K562 (cell line): ENCODE results near the gene PSMD7. TPM values are rescaled to one million over a fixed set of nuclear protein-coding genes. Genes with fewer than 3 reads are reported as not detected.
A peak's percentile ranks its signal among the peaks of the same experiment; 100 is the strongest.

Experiments
- ATAC-seq: fragments of 200-7000 bp; cut with Tn5 transposase; 3 replicates; pipeline ENCODE4 v1.9.1; 2020; ENCODE audit warnings: moderate library complexity
- BruUV-seq: library from RNA; stranded (reverse); fragments of 400-500 nt; replicated peaks from 2 replicates; lab custom pipeline; 2021; lab: Mats Ljungman, UMichigan
- CTCF ChIA-PET: fragments of 300-600 bp; formaldehyde crosslinking; extraction: SDS; loops from one replicate; lab custom pipeline; 2021; ENCODE audit warnings: low intra/inter-chr PET ratio; lab: Yijun Ruan, JAX
- POLR2A ChIA-PET: fragments of 300-600, 350-650 bp; sonication (Branson Sonifier 250); formaldehyde crosslinking; extraction: SDS; loops from one replicate; lab custom pipeline; 2021; ENCODE audit warnings: antibody characterized with exemption, inconsistent platforms; lab: Yijun Ruan, JAX
- DNase-seq, 4 experiments: peaks; one replicate each; pipeline versions ENCODE4 v3.0.0 to v3.0.0-alpha.2; 2011 to 2018; ENCODE audit warnings: low spot score in 3 of 4, mixed read lengths in 3 of 4; ENCODE audit errors: extremely low read depth in 1 of 4
- FAIRE-seq: peaks from 2 replicates; lab custom pipeline; 2011; peaks lifted over from hg19 to GRCh38; lab: Jason Lieb, UNC
- H2AFZ ChIP-seq: 2 replicates; pipeline ENCODE4 v1.6.0; 2011; ENCODE audit warnings: low read depth, low read length, control low read depth, inconsistent platforms
- H3K27ac ChIP-seq: fragments of 200-600 bp; 3 replicates; pipeline ENCODE4 v1.8.0; 2011; ENCODE audit warnings: low read depth, mild to moderate bottlenecking, control low read depth, inconsistent platforms, low read length, moderate library complexity, mixed read lengths; ENCODE audit errors: extremely low read depth
- H3K27me3 ChIP-seq, 2 experiments: fragments of 300-600 bp in 1 of 2; 2 replicates in 1 of 2; 3 replicates in 1 of 2; pipeline versions ENCODE4 v1.6.0 to v1.8.0; 2011; ENCODE audit warnings: inconsistent platforms in 2 of 2, low read length in 2 of 2, mild to moderate bottlenecking in 1 of 2, mixed read lengths in 1 of 2, moderate library complexity in 1 of 2; ENCODE audit not compliant: control insufficient read depth in 2 of 2, insufficient read depth in 2 of 2
- H3K36me3 ChIP-seq: fragments of 300-600 bp; 3 replicates; pipeline ENCODE4 v1.8.0; 2011; ENCODE audit warnings: mild to moderate bottlenecking, low read length, inconsistent platforms; ENCODE audit not compliant: control insufficient read depth, insufficient read depth
- H3K4me1 ChIP-seq, 2 experiments: fragments of 200-600 bp in 1 of 2; replicated peaks in 1 of 2; 2 replicates in 1 of 2; 3 replicates in 1 of 2; pipeline versions ENCODE4 v1.5.1 to v1.8.0; 2011; ENCODE audit warnings: inconsistent platforms in 2 of 2, low read length in 2 of 2, mild to moderate bottlenecking in 1 of 2, mixed read lengths in 1 of 2, moderate library complexity in 1 of 2; ENCODE audit not compliant: control insufficient read depth in 2 of 2, insufficient read depth in 2 of 2
- H3K4me2 ChIP-seq: 2 replicates; pipeline ENCODE4 v1.6.1; 2011; ENCODE audit warnings: low read length, control low read depth, inconsistent platforms, mixed read lengths; ENCODE audit not compliant: insufficient read depth
- H3K4me3 ChIP-seq: fragments of 200-600 bp; sonication (generic), shearing (Covaris generic); 2 replicates; pipeline ENCODE4 v1.5.1; 2016; ENCODE audit warnings: control low read depth, inconsistent platforms
- H3K79me2 ChIP-seq: fragments of 200-600 bp; 3 replicates; pipeline ENCODE4 v1.8.0; 2011; ENCODE audit warnings: low read length, inconsistent platforms; ENCODE audit not compliant: control insufficient read depth, insufficient read depth
- H3K9ac ChIP-seq, 2 experiments: 2 replicates each; pipeline versions ENCODE4 v1.6.0 to v1.6.1; 2011; ENCODE audit warnings: low read depth in 2 of 2, low read length in 2 of 2, control low read depth in 1 of 2, inconsistent platforms in 1 of 2, mild to moderate bottlenecking in 1 of 2, mixed read lengths in 1 of 2; ENCODE audit not compliant: insufficient read depth in 1 of 2
- H3K9me1 ChIP-seq: one replicate; pipeline ENCODE4 v1.6.0; 2011; ENCODE audit warnings: inconsistent platforms, mild to moderate bottlenecking, low read length, moderate library complexity; ENCODE audit not compliant: control insufficient read depth, insufficient read depth
- H3K9me3 ChIP-seq: replicated peaks from 2 replicates; pipeline ENCODE4 v1.5.1; 2011; ENCODE audit warnings: low read depth, low read length, inconsistent platforms; ENCODE audit not compliant: control insufficient read depth, insufficient read depth
- H4K20me1 ChIP-seq: replicated peaks from 2 replicates; pipeline ENCODE4 v1.6.1; 2011; ENCODE audit warnings: low read length, inconsistent platforms, mixed read lengths; ENCODE audit not compliant: control insufficient read depth, insufficient read depth
- CBX3 ChIP-seq, 2 experiments: IDR thresholded peaks; 1 replicate in 1 of 2; 2 replicates in 1 of 2; pipeline ENCODE4 v1.6.1; 2012; ENCODE audit warnings: inconsistent platforms in 2 of 2, low read length in 2 of 2, borderline replicate concordance in 1 of 2, control low read depth in 1 of 2
- CHD2 ChIP-seq: IDR thresholded peaks from 2 replicates; pipeline ENCODE4 v1.6.1; 2011; ENCODE audit warnings: low read depth, low read length
- HLTF ChIP-seq: fragments of 450-650 bp; IDR thresholded peaks from 2 replicates; pipeline ENCODE4 v1.6.1; 2016
- KDM2B ChIP-seq: fragments of 250-450 bp; sonication (Bioruptor Pico); IDR thresholded peaks from 2 replicates; pipeline ENCODE4 v1.8.0; 2021; ENCODE audit warnings: mild to moderate bottlenecking, moderate library complexity
- MXD1 ChIP-seq: fragments of 250-450 bp; sonication (Bioruptor Pico); IDR thresholded peaks from 2 replicates; pipeline ENCODE4 v1.8.0; 2021; ENCODE audit warnings: borderline replicate concordance, mild to moderate bottlenecking, moderate library complexity; ENCODE audit not compliant: poor library complexity, severe bottlenecking
- NR2C1 ChIP-seq, 2 experiments: fragments of 450-650 bp; IDR thresholded peaks; 2 replicates each; pipeline ENCODE4 v1.6.1; 2017; ENCODE audit warnings: mild to moderate bottlenecking in 2 of 2, antibody characterized with exemption in 1 of 2, inconsistent platforms in 1 of 2, missing compliant biosample characterization in 1 of 2, missing genetic modification characterization in 1 of 2
- NRF1 ChIP-seq, 2 experiments: fragments of 450-650 bp; IDR thresholded peaks in 1 of 2; conservative IDR thresholded peaks in 1 of 2; 2 replicates each; pipeline ENCODE4 v1.6.1; 2014; ENCODE audit warnings: mild to moderate bottlenecking in 2 of 2
- PHTF2 ChIP-seq: fragments of 250-450 bp; sonication (Bioruptor Pico); IDR thresholded peaks from 2 replicates; pipeline ENCODE4 v1.5.0; 2021; ENCODE audit warnings: mild to moderate bottlenecking
- POLR2A ChIP-seq: fragments of 450-650 bp; conservative IDR thresholded peaks from 2 replicates; pipeline ENCODE4 v1.6.1; 2016
- PRPF4 ChIP-seq: fragments of 200-400 bp; formaldehyde crosslinking; IDR thresholded peaks from one replicate; pipeline ENCODE4 v1.6.1; 2017; ENCODE audit warnings: low read length, low read depth, mild to moderate bottlenecking; ENCODE audit not compliant: insufficient read depth, poor library complexity, severe bottlenecking
- TFAM ChIP-seq: fragments of 250-450 bp; sonication (Bioruptor Pico); conservative IDR thresholded peaks from 2 replicates; pipeline ENCODE4 v1.5.0; 2021; ENCODE audit warnings: mild to moderate bottlenecking, moderate library complexity
- TFE3 ChIP-seq: fragments of 450-650 bp; formaldehyde crosslinking; IDR thresholded peaks from 2 replicates; pipeline ENCODE4 v1.4.0; 2020; ENCODE audit warnings: mild to moderate bottlenecking, mixed read lengths
- ZNF668 ChIP-seq: fragments of 250-450 bp; sonication (Bioruptor Pico); IDR thresholded peaks from 2 replicates; pipeline ENCODE4 v1.8.0; 2022; ENCODE audit warnings: mild to moderate bottlenecking, inconsistent platforms
- ZNF695 ChIP-seq: fragments of 450-650 bp; formaldehyde crosslinking; IDR thresholded peaks from 2 replicates; pipeline ENCODE4 v1.4.0; 2020; ENCODE audit warnings: mild to moderate bottlenecking, moderate library complexity
- ZSCAN29 ChIP-seq: fragments of 450-650 bp; IDR thresholded peaks from 2 replicates; pipeline ENCODE4 v1.6.1; 2017
- ZSCAN32 ChIP-seq: fragments of 450-650 bp; formaldehyde crosslinking; IDR thresholded peaks from 2 replicates; pipeline ENCODE4 v1.4.0; 2020; ENCODE audit warnings: mild to moderate bottlenecking, moderate library complexity
- WGBS: fragments of 100-300 bp; shearing (Covaris generic); methylation state at CpG from one replicate; pipeline ENCODE4 v1.1.6; 2016; ENCODE audit warnings: low coverage, mixed read lengths; ENCODE audit not compliant: insufficient coverage; ENCODE audit errors: missing lambda C conversion rate; 5-methylcytosine and 5-hydroxymethylcytosine counted together
- in situ Hi-C: fragments of 300-500 bp; cut with MboI; formaldehyde crosslinking; loops from 4 replicates; pipeline ENCODE4 v1.15.0; 2018; ENCODE audit warnings: inconsistent platforms, mixed read lengths
- intact Hi-C: fragments of 100-400 bp; cut with micrococcal nuclease; formaldehyde crosslinking; loops from 2 replicates; pipeline ENCODE4 v1.14.2; 2022
- polyA plus RNA-seq, 8 experiments: library from polyadenylated mRNA; depleted of rRNA in 4 of 8; stranded (reverse) in 5 of 8; unstranded in 3 of 8; fragments of >200 nt; fragmentation: Nextera tagmentation in 2 of 8; fragmentation: Illumina TruSeq in 1 of 8; extraction: Ambion mirVana in 2 of 8; extraction: Trizol in 1 of 8; gene quantifications; 2 replicates each; pipeline versions ENCODE4 v1.2.1 to v1.2.3, GENCODE V29; 2011 to 2014; ENCODE audit warnings: inconsistent platforms in 1 of 8, missing spikeins in 1 of 8
- total RNA-seq, 7 experiments: library from RNA; depleted of rRNA in 6 of 7; stranded (reverse); fragments of >200 nt in 6 of 7; fragmentation: Illumina TruSeq in 2 of 7; extraction: Trizol in 2 of 7; gene quantifications; 2 replicates each; pipeline versions ENCODE4 v1.2.1 to v1.2.3, GENCODE V29; 2011 to 2021; ENCODE audit warnings: low replicate concordance in 1 of 7

PSMD7 gene
- total and polyA plus RNA-seq, 9 of the 15 experiments (the other 6 are each of a cell fraction or from before 2014, with no cell fraction given) = 100 to 226 (median 156) TPM

GRCh38 chr16:74297145-74297665 lies 591 bp downstream of the PSMD7 start (continued):
- TF ChIP-seq MXD1 (CRISPR knock-in tag) (no peak), PHTF2 (CRISPR knock-in tag) (no peak), ZNF668 (CRISPR knock-in tag) (no peak), ZNF695 (CRISPR knock-in tag) (no peak), CHD2 (no peak), HLTF (no peak), CBX3 (IDR thresholded peaks at IDR 0.05; ENCODE audit: borderline replicate concordance in 1 of 2, low read length in 2 of 2) (no peak), NR2C1 (IDR thresholded peaks at IDR 0.05) (no peak), NR2C1 (tag; IDR thresholded peaks at IDR 0.05) (no peak), NRF1 (conservative IDR thresholded peaks at IDR 0.05 in 1 of 2, IDR thresholded peaks at IDR 0.05 in 1 of 2) (peak; percentile 31 to 43; a peak in 2 of 4 replicates)

GRCh38 chr16:74298104-74298503 lies 1.5 kb downstream of the PSMD7 start:
- Histone ChIP-seq H3K4me1 (peaks cover 6 to 7% of the 10 kb centered on the region in 2 experiments; a peak in 2 of 5 replicates), H3K36me3 (peaks cover 54% of the 10 kb centered on the region), H3K9me3 (no peaks in the 10 kb centered on the region), H3K9ac (peak overlapping the region; percentile 99; a peak in 3 of 4 replicates)
- FAIRE-seq = no peak
- no TSS peak for BruUV-seq
- DNase-seq = no peak
- no peak for ATAC-seq
- 80% methylated on average over 2 of the region's 2 CpGs for WGBS
- TF ChIP-seq ZSCAN29 (no peak), ZSCAN32 (no peak), PHTF2 (CRISPR knock-in tag) (no peak), POLR2A (no peak), TFE3 (no peak), KDM2B (CRISPR knock-in tag) (no peak), PRPF4 (no peak), ZNF695 (CRISPR knock-in tag) (no peak), TFAM (CRISPR knock-in tag) (no peak)
- TF ChIP-seq, all 486 proteins: peak for 0
- intact Hi-C loops = no loop called here
- Histone ChIP-seq H4K20me1 (peaks cover 3% of the 10 kb centered on the region; the same call in 1 of the 2 replicates), H3K9me1 (no peaks in the 10 kb centered on the region), H3K4me2 (peak overlapping the region; percentile 89), H3K79me2 (peaks cover 60% of the 10 kb centered on the region), H2AFZ (no peak overlapping the region), H3K4me3 (peak overlapping the region; percentile 86; the same call in 1 of the 2 replicates), H3K27ac (0 out of 3 replicates have a peak overlapping the region, but pooled peaks have one; percentile 23), H3K27me3 (no peaks in the 10 kb centered on the region)
- ChIA-PET CTCF (no interaction called here), POLR2A (interaction anchor here (0.7 to 2.5 kb wide), 4 partner anchors 9 to 477 kb away, joined by 3 to 22 read pairs (median 6); no protein-coding TSS in a partner anchor)
- in situ Hi-C loops = no loop called here
